ENCODE measurements around the gene HIBCH. TPM values are rescaled to one million over a fixed set of nuclear protein-coding genes. Genes with fewer than 3 reads are reported as not detected.

HIBCH gene
- total and polyA plus RNA-seq, 2 of the 4 experiments (the other 2 are of a cell fraction), result 8.8 to 11.9 TPM

DNA sequence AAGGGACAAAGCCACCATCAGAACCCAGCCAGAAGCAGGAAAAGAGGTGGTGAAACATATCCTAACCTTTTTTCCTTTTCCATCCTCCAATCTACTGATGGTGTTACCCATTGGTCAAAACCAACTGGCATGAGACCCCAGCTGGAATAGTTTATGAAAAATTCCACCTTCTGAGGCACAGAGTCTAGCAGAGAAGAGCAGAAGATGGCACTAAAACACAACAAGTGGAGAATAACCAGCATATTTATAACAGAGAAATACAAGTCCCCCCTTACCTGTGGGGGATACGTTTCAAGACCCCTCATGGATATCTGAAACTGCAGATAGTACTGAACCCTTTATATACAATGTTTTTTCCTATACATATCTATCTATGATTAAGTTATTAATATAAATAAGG, 18.8 kb upstream of the HIBCH start:
- DNase-seq (no peak), ATAC-seq (ENCODE audit: low read depth) (no peak)
- no CpG with 5 or more reads among the region's 1 CpG for WGBS, 2 experiments (ENCODE audit: extremely low coverage in 2 of 2, insufficient read length in 1 of 2)
- H2AFZ ChIP-seq (replicated peaks; ENCODE audit: low read length, poor library complexity), result no peak overlapping the region
- H3K18ac ChIP-seq (ENCODE audit: low read depth, low read length), result no peak overlapping the region
- H3K9me3 ChIP-seq (ENCODE audit: control insufficient read depth, insufficient read depth, low read length), result no peaks in the 10 kb centered on the region
- H3K14ac ChIP-seq (replicated peaks; ENCODE audit: low read depth, low read length), result no peak overlapping the region
- peaks cover 0 to 5% of the 10 kb centered on the region in 2 experiments; a peak in 1 of 4 replicates for H3K79me1 ChIP-seq (ENCODE audit: low read depth in 1 of 2, low read length in 2 of 2)
- TF ChIP-seq, protein P1, sequence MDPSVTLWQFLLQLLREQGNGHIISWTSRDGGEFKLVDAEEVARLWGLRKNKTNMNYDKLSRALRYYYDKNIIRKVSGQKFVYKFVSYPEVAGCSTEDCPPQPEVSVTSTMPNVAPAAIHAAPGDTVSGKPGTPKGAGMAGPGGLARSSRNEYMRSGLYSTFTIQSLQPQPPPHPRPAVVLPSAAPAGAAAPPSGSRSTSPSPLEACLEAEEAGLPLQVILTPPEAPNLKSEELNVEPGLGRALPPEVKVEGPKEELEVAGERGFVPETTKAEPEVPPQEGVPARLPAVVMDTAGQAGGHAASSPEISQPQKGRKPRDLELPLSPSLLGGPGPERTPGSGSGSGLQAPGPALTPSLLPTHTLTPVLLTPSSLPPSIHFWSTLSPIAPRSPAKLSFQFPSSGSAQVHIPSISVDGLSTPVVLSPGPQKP (IDR thresholded peaks at IDR 0.05; ENCODE audit: borderline replicate concordance, low read depth, low read length), result no peak
- TF ChIP-seq CHD1 (IDR thresholded peaks at IDR 0.05; ENCODE audit: low read depth, low read length) (no peak), RCOR1 (IDR thresholded peaks at IDR 0.05; ENCODE audit: insufficient replicate concordance, low read length) (no peak), MAFK (IDR thresholded peaks at IDR 0.05; ENCODE audit: low read depth, low read length) (no peak), BHLHE40 (IDR thresholded peaks at IDR 0.05; ENCODE audit: low read depth, low read length) (no peak), FOS (IDR thresholded peaks at IDR 0.05; ENCODE audit: low read depth, low read length) (no peak), RFX5 (IDR thresholded peaks at IDR 0.05; ENCODE audit: low read depth, low read length) (no peak), MAZ (IDR thresholded peaks at IDR 0.05; ENCODE audit: borderline replicate concordance, low read depth, low read length) (no peak)
- TF ChIP-seq, protein P2, sequence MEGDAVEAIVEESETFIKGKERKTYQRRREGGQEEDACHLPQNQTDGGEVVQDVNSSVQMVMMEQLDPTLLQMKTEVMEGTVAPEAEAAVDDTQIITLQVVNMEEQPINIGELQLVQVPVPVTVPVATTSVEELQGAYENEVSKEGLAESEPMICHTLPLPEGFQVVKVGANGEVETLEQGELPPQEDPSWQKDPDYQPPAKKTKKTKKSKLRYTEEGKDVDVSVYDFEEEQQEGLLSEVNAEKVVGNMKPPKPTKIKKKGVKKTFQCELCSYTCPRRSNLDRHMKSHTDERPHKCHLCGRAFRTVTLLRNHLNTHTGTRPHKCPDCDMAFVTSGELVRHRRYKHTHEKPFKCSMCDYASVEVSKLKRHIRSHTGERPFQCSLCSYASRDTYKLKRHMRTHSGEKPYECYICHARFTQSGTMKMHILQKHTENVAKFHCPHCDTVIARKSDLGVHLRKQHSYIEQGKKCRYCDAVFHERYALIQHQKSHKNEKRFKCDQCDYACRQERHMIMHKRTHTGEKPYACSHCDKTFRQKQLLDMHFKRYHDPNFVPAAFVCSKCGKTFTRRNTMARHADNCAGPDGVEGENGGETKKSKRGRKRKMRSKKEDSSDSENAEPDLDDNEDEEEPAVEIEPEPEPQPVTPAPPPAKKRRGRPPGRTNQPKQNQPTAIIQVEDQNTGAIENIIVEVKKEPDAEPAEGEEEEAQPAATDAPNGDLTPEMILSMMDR (conservative IDR thresholded peaks at IDR 0.05; ENCODE audit: low read depth, low read length), result no peak
- H2AK5ac ChIP-seq (ENCODE audit: low read depth, low read length), result no peak overlapping the region
- ChIA-PET CTCF (no interaction called here), POLR2A (ENCODE audit: unreplicated experiment) (no interaction called here)
- no peak overlapping the region for H3K9ac ChIP-seq (ENCODE audit: low read depth, low read length)
- H3K4me2 ChIP-seq (ENCODE audit: low read depth, low read length), result no peak overlapping the region
- no peak overlapping the region for H3K23ac ChIP-seq (ENCODE audit: low read depth, low read length)
- no peak overlapping the region for H4K91ac ChIP-seq (ENCODE audit: insufficient read depth, low read depth, low read length)
- no peak overlapping the region for H2BK5ac ChIP-seq (ENCODE audit: low read depth, low read length, poor library complexity, severe bottlenecking)
- no peaks in the 10 kb centered on the region for H3K27me3 ChIP-seq (ENCODE audit: control insufficient read depth, insufficient read depth, low read length)
- no peak overlapping the region for H3K27ac ChIP-seq (ENCODE audit: insufficient read depth, low read length)
- H3K4me1 ChIP-seq (ENCODE audit: control insufficient read depth, insufficient read depth, low read length), result no peaks in the 10 kb centered on the region
- no peak overlapping the region for H2AK9ac ChIP-seq (replicated peaks; ENCODE audit: low read depth, low read length, poor library complexity)
- H3K4ac ChIP-seq (ENCODE audit: low read depth, low read length), result no peak overlapping the region
- in situ Hi-C loops (cut with MboI; ENCODE audit: low sequenced_read_pairs), result no loop called here
- H4K5ac ChIP-seq (ENCODE audit: low read depth, low read length), result no peak overlapping the region
- H2BK20ac ChIP-seq (ENCODE audit: low read depth, low read length), result no peak overlapping the region
- no TSS peak for BruUV-seq (replicated peaks)
- H3K4me3 ChIP-seq (ENCODE audit: insufficient read depth, low read depth, low read length), result no peak overlapping the region
- no peak overlapping the region for H3K56ac ChIP-seq (ENCODE audit: extremely low read depth, insufficient read depth, low read length)
- H2BK15ac ChIP-seq (ENCODE audit: low read depth, low read length), result no peak overlapping the region
- H3K9me1 ChIP-seq (ENCODE audit: insufficient read depth, low read length), result peaks cover 3% of the 10 kb centered on the region; the same call in 1 of the 2 replicates
- intact Hi-C loops (cut with micrococcal nuclease), result no loop called here
- H4K8ac ChIP-seq (ENCODE audit: low read depth in 2 of 2, low read length in 2 of 2), result no peak overlapping the region
- dilution Hi-C loops (cut with HindIII; ENCODE audit: low sequenced_read_pairs, unreplicated experiment), result no loop called here
- no peak overlapping the region for H2BK120ac ChIP-seq (ENCODE audit: low read depth, low read length)
- no peaks in the 10 kb centered on the region for H4K20me1 ChIP-seq (ENCODE audit: insufficient read depth, low read length)
- no peaks in the 10 kb centered on the region for H3K36me3 ChIP-seq (ENCODE audit: control insufficient read depth, insufficient read depth, low read length)
